COR-L47 (cell line): ENCODE measurements around the gene TLR9.

Experiments used
- DNase-seq: peaks from one replicate; lab custom pipeline; 2025; lab: John Stamatoyannopoulos, UW

The TLR9 gene

GRCh38 chr3:52232279-52233107, 7.0 kb upstream of the TLR9 start:
- no peak for DNase-seq

- no peak for DNase-seq
These were observed 6.2 kb upstream of the TLR9 start for GRCh38 chr3:52231502-52232278.

DNA sequence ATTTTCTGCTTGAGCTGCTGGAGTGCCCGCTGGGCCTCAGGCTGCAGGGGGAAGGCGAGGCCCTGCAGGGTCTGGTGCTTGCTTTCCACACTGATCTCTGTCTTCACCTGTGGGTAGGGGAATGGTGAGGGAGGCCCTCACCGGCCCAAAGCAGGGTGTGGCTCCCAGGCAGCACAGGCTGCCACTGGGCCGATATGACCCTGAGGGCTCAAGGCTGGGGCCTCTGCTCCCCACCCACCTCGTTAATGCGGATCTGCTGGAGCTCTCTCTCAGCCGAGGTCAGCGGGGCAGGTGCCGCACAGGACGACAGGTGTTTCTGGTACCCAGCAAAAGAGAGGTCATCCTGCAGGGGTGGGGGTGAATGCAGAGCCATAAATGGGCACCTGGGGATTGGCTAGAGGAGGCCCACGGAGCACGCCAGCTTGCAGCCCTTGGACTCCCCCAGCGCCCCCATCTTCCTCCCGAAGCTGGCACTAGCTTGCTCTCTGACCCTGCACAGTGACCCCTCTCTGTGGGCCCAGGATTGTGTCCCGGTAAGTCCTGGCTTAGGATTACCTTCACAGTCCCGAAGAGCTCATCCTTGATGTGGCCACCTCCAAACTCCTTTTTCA, 5.5 kb upstream of the TLR9 start:
- DNase-seq: no peak

- no peak for DNase-seq
These were observed 5.0 kb upstream of the TLR9 start for GRCh38 chr3:52230461-52230860.

- DNase-seq: no peak
These were observed 4.2 kb upstream of the TLR9 start for GRCh38 chr3:52229656-52230055.

DNA sequence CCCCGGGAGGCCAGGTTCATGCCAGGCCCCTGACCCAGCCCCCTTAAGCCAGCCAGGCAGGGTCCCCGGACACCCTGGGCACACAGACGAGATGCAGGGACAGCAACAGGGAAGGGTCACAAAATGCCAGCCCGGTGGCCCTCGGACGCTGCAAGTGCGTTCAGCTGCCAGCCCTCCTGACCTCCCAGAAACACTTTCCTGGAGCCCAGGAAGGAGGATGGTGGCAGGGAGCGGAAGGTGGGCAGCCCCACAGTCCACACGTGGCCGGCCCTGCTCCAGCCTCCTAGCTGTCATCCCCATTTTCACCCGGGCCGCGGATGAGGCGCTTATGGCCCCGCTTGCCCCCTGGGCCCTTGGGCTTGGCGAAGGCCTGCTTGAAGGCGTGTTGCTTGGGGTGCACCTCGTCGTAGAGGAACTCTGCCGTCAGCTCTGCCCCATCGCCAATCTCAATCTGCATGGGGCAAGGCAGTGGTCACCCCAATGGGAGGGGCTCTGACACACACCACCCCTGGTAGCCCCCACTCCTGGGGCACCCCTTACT, 3.4 kb upstream of the TLR9 start:
- DNase-seq: no peak

DNA sequence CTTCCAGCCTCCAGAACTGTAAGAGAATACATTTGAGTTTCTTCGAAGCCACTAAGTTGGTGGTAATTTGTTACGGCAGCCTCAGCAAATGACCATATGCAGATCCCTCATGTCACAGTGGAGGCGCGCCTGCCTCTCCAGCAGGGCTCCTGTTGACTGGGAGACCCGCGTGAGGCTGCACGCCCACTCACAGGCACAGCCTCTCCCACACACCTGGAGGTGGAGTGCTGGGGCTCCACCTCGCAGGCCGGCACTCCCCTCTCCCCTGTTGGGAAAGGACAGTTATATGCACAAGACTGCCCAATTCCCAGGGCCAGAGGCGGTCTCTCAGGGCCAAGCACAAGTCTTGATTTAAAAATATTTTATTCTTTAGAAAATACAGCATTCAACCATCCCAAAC, 2.8 kb upstream of the TLR9 start:
- no peak for DNase-seq

DNA sequence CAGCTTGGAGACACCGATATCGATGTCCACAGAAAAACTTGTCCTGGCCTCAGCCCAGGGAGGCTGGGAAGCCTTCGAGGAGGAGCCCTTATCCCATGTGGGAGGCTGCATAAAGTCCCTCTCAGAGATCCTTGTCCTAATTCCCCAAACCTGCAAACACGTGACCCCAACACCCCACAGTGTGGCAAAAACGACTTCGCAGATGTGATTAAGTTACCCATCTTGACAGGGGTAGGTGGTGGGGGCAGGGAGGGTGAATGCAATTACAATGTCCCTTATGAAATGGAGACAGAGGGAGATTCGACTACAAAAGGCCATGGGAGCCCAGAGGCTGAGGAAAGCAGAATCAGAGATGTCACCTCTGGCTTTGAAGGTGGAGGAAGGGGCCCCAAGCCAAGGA, 2.3 kb upstream of the TLR9 start:
- no peak for DNase-seq

DNA sequence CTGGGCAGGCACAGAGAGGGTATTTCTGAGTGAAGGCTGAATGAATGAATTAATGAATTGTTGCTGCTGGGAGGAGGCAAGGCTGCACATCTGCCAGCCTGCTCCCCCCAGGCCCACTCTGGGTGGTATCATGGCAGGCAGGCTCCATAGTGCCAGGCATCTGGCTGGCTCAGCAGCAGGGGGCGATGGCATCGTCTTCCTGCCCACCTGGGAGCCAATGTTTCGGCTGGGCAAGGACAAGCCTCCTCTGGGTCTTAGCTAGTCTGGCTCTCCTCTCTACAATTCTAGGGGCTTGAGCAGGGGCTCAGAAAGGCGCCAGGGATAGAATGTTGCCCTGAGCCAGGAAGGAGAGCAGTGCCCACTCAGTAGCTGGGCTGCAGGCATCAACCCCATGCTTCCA, 1.7 kb upstream of the TLR9 start:
- no peak for DNase-seq

- DNase-seq: no peak
These were observed 878 bp upstream of the TLR9 start for GRCh38 chr3:52226229-52226817.

DNA sequence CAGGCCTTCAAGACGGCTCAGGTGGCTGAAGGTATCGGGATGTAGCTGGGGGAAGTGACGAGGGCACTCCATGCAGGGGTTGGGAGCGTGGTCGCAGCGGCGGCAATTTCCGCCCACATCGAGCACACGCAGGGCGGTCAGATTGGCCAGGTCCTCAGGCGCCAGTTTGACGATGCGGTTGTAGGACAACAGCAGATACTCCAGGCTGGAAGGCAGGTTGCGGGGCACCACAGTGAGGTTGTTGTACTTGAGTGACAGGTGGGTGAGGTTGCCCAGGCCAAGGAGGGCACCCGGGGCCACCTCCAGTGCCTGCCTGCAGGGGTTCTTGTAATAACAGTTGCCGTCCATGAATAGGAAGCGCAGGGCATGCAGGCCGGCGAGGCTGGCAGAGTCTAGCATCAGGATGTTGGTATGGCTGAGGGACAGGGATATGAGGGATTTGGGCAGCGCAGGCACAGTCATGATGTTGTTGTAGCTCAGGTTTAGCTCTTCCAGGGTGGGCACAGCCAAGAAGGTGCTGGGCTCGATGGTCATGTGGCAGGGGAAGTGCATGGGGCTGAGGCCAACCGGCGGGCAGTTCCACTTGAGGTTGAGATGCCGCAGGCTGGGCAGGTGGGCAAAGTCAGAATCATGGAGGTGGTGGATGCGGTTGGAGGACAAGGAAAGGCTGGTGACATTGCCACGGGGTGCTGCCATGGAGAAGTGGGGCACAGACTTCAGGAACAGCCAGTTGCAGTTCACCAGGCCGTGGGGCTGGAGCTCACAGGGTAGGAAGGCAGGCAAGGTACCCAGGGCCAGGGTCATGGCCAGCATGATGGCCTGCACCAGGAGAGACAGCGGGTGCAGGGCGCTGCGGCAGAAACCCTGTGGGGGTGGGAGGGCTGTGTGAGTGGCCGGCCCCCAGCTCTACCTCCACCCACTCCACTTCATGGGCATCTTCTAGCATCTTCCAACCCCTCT, 1.7 kb downstream of the TLR9 start:
- DNase-seq: no peak

GRCh38 chr3:52222319-52223221, 2.9 kb downstream of the TLR9 start:
- DNase-seq: no peak

DNA sequence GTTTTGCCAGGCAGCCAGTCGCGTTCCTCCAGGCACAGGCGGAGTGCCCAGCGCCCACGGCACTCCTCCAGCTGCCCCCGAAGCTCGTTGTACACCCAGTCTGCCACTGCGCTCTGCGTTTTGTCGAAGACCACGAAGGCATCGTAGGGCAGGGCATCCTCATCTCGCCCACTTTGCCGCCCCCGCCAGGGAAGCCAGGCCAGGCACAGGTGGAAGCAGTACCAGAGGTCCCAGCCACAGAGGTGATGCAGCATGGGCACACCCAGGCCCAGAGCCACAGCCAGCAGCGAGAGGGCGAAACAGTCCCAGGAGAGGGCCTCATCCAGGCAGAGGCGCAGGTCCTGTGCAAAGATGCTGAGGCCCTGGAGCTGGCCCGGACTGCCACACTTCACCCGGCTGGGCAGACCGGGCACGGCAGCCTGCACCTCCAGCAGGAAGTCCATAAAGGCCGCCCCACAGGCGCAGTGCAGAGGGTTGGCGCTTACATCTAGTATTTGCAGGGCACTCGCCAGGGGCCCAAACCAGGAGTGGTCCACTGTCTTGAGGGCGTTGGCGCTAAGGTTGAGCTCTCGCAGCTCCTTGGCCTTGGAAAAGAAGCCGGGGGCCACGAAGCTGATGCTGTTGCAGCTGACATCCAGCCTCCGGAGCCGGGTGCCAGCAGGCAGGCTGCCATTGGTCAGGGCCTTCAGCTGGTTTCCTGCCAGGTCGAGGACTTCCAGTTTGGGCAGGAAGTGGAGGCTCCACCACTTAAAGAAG, 3.7 kb downstream of the TLR9 start:
- DNase-seq: no peak

GRCh38 chr3:52221141-52221562, 4.3 kb downstream of the TLR9 start:
- no peak for DNase-seq

- peak; percentile 8 for DNase-seq
These were observed 4.9 kb downstream of the TLR9 start for GRCh38 chr3:52220380-52221026.

DNA sequence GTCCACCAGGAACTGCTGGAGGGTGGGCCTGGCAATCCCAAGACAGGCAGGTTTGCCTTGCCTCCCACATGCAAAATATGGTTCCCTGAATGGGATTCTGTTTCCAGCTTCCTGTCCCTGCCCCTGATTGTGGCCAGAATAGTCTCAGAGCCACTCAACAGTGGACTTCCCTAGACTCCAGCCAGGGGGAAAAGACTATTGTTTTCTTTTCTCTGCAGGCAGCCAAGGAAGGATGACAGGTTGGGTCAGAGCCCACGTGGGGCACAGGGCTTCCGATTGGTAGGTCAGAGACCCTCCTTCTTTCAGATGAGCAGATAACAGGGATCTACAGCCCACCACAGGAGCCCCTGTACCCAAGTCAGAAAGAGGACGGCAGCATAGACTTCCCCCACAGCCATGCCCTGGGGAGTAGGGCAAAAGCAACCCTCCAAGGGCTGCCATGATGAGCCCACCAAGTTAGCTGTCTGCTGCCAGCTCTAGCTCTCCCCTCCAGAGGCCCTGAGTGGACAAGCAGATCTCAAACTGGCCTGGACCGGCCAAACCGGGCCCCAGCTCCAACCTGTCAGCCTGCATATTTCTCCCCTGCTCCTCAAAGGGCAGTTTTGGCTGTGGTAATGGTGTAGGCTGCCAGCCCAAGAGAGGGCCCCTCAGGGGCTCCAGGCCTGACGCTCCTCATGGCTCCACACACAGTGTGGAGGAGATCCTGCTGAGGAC, 6.4 kb downstream of the TLR9 start:
- DNase-seq: no peak

- DNase-seq: no peak
These were observed 7.0 kb downstream of the TLR9 start for GRCh38 chr3:52218454-52218853.

GRCh38 chr3:52218026-52218425, 7.4 kb downstream of the TLR9 start:
- DNase-seq: no peak
